SK-N-SH treated with all-trans-retinoic acid at 6 μM for 48 hours (cell line): ENCODE measurements around the gene GUCA2A.

Experiments
- ATAC-seq: fragments of 200-7000 bp; cut with Tn5 transposase; 3 replicates; pipeline ENCODE4 v1.9.1; 2020; ENCODE audit warnings: mild to moderate bottlenecking, moderate library complexity
- ARNTL ChIP-seq: fragments of 450-650 bp; formaldehyde crosslinking; IDR thresholded peaks from 2 replicates; pipeline ENCODE4 v1.5.0; 2020; ENCODE audit warnings: low read depth, mild to moderate bottlenecking, moderate library complexity, borderline replicate concordance
- BACH2 ChIP-seq: fragments of 250-450 bp; sonication (Bioruptor Pico); IDR thresholded peaks from 2 replicates; pipeline ENCODE4 v1.9.0; 2021; ENCODE audit warnings: mild to moderate bottlenecking, borderline replicate concordance
- CSDC2 ChIP-seq: fragments of 250-450 bp; sonication (Bioruptor Pico); IDR thresholded peaks from 2 replicates; pipeline ENCODE4 v1.5.0; 2020; ENCODE audit warnings: mild to moderate bottlenecking, moderate library complexity
- ISL1 ChIP-seq: fragments of 250-450 bp; sonication (Bioruptor Pico); IDR thresholded peaks from 2 replicates; pipeline ENCODE4 v2.1.2; 2022; ENCODE audit warnings: mild to moderate bottlenecking, moderate library complexity
- PATZ1 ChIP-seq: fragments of 250-450 bp; sonication (Bioruptor Pico); IDR thresholded peaks from 2 replicates; pipeline ENCODE4 v1.8.0; 2020; ENCODE audit warnings: mild to moderate bottlenecking, moderate library complexity, borderline replicate concordance
- POU6F1 ChIP-seq: fragments of 250-450 bp; sonication (Bioruptor Pico); IDR thresholded peaks from 2 replicates; pipeline ENCODE4 v1.8.0; 2021; ENCODE audit warnings: low read depth, mild to moderate bottlenecking, moderate library complexity, borderline replicate concordance
- PPARA ChIP-seq: fragments of 250-450 bp; sonication (Bioruptor Pico); IDR thresholded peaks from 2 replicates; pipeline ENCODE4 v1.5.0; 2020; ENCODE audit warnings: mild to moderate bottlenecking, borderline replicate concordance
- RARB ChIP-seq: fragments of 250-450 bp; sonication (Bioruptor Pico); IDR thresholded peaks from 2 replicates; pipeline ENCODE4 v1.8.0; 2021; ENCODE audit warnings: mild to moderate bottlenecking, moderate library complexity
- SNAI2 ChIP-seq: fragments of 250-450 bp; sonication (Bioruptor Pico); IDR thresholded peaks from 2 replicates; pipeline ENCODE4 v1.5.0; 2020; ENCODE audit warnings: mild to moderate bottlenecking, moderate library complexity
- TOX ChIP-seq: fragments of 250-450 bp; sonication (Bioruptor Pico); IDR thresholded peaks from 2 replicates; pipeline ENCODE4 v1.8.0; 2021; ENCODE audit warnings: mild to moderate bottlenecking, moderate library complexity, borderline replicate concordance
- TSHZ2 ChIP-seq: fragments of 250-450 bp; sonication (Bioruptor Pico); IDR thresholded peaks from 2 replicates; pipeline ENCODE4 v1.5.0; 2020; ENCODE audit warnings: mild to moderate bottlenecking, moderate library complexity
- ZC3H10 ChIP-seq: fragments of 250-450 bp; sonication (Bioruptor Pico); IDR thresholded peaks from 2 replicates; pipeline ENCODE4 v1.5.1; 2021; ENCODE audit warnings: mild to moderate bottlenecking, moderate library complexity
- ZFP3 ChIP-seq: fragments of 250-450 bp; sonication (Bioruptor Pico); IDR thresholded peaks from 2 replicates; pipeline ENCODE4 v1.5.0; 2020; ENCODE audit warnings: mild to moderate bottlenecking, moderate library complexity
- ZNF565 ChIP-seq: fragments of 450-650 bp; formaldehyde crosslinking; conservative IDR thresholded peaks from 2 replicates; pipeline ENCODE4 v1.5.0; 2020; ENCODE audit warnings: low read depth, mild to moderate bottlenecking, moderate library complexity
- ZNF70 ChIP-seq: fragments of 450-650 bp; formaldehyde crosslinking; IDR thresholded peaks from 2 replicates; pipeline ENCODE4 v1.5.0; 2020; ENCODE audit warnings: mild to moderate bottlenecking, moderate library complexity
- ZNF8 ChIP-seq: fragments of 450-650 bp; formaldehyde crosslinking; IDR thresholded peaks from 2 replicates; pipeline ENCODE4 v1.5.0; 2020; ENCODE audit warnings: mild to moderate bottlenecking, moderate library complexity
- TF ChIP-seq, protein P1 (sequence below): fragments of 250-450 bp; sonication (Bioruptor Pico); IDR thresholded peaks from 2 replicates; pipeline ENCODE4 v1.5.1; 2021; ENCODE audit warnings: mild to moderate bottlenecking, moderate library complexity

Gene GUCA2A

GRCh38 chr1:42157667-42158066, 6.9 kb downstream of the GUCA2A start (continued):
- TF ChIP-seq TSHZ2 (CRISPR knock-in tag) (no peak), TOX (CRISPR knock-in tag) (no peak)

- no peak for TF ChIP-seq ARNTL (CRISPR knock-in tag)
- no peak for TF ChIP-seq RARB (CRISPR knock-in tag)
- TF ChIP-seq PATZ1 (CRISPR knock-in tag) = no peak
- TF ChIP-seq ZNF8 = no peak
- no peak for TF ChIP-seq ZNF70 (CRISPR knock-in tag)
- no peak for TF ChIP-seq BACH2 (CRISPR knock-in tag)
- TF ChIP-seq ZC3H10 (CRISPR knock-in tag) = no peak
- TF ChIP-seq TOX (CRISPR knock-in tag) = no peak
- TF ChIP-seq TSHZ2 (CRISPR knock-in tag) = no peak
- TF ChIP-seq ZFP3 (CRISPR knock-in tag) = no peak
- TF ChIP-seq ZNF565 (CRISPR knock-in tag) = no peak
- TF ChIP-seq, protein P1, sequence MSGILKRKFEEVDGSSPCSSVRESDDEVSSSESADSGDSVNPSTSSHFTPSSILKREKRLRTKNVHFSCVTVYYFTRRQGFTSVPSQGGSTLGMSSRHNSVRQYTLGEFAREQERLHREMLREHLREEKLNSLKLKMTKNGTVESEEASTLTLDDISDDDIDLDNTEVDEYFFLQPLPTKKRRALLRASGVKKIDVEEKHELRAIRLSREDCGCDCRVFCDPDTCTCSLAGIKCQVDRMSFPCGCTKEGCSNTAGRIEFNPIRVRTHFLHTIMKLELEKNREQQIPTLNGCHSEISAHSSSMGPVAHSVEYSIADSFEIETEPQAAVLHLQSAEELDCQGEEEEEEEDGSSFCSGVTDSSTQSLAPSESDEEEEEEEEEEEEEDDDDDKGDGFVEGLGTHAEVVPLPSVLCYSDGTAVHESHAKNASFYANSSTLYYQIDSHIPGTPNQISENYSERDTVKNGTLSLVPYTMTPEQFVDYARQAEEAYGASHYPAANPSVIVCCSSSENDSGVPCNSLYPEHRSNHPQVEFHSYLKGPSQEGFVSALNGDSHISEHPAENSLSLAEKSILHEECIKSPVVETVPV (CRISPR knock-in tag) = no peak
- TF ChIP-seq CSDC2 = no peak
- no peak for TF ChIP-seq POU6F1 (CRISPR knock-in tag)
- ATAC-seq = no peak
Observed at GRCh38 chr1:42155362-42155761, 9.2 kb downstream of the GUCA2A start.

- TF ChIP-seq ZNF565 (CRISPR knock-in tag) (no peak), ISL1 (CRISPR knock-in tag) (no peak), CSDC2 (no peak), RARB (CRISPR knock-in tag) (no peak), ZNF70 (CRISPR knock-in tag) (no peak), PATZ1 (CRISPR knock-in tag) (no peak), SNAI2 (CRISPR knock-in tag) (no peak), PPARA (CRISPR knock-in tag) (no peak)
- no peak for ATAC-seq
Observed at GRCh38 chr1:42154685-42155084, 9.9 kb downstream of the GUCA2A start.
